ENCODE results near the gene CNTN6. TPM values are rescaled to one million over a fixed set of nuclear protein-coding genes. Genes with fewer than 3 reads are reported as not detected.

CNTN6 gene
- total and polyA plus RNA-seq, 4 donors = 0.01 to 0.05 TPM; not detected in 2

GRCh38 chr3:1171320-1171719 is 78.5 kb downstream of the CNTN6 start:
- Histone ChIP-seq H3K27ac (ENCODE audit: low read depth in 1 of 2, low read length in 2 of 2) (no peak overlapping the region), H3K36me3 (ENCODE audit: control insufficient read depth in 4 of 4, insufficient read depth in 3 of 4, low read depth in 1 of 4, low read length in 3 of 4) (no peaks in the 10 kb centered on the region), H3K9ac (ENCODE audit: low read depth in 1 of 2, low read length in 2 of 2) (no peak overlapping the region), H3K27me3 (ENCODE audit: control insufficient read depth in 4 of 4, insufficient read depth in 4 of 4, low read length in 3 of 4) (peaks cover 0 to 4% (median 0%) of the 10 kb centered on the region in 4 donors), H3K4me1 (ENCODE audit: control insufficient read depth in 4 of 4, insufficient read depth in 4 of 4, low read length in 3 of 4) (no peaks in the 10 kb centered on the region), H3K4me3 (ENCODE audit: low read depth in 1 of 3, low read length in 3 of 3) (no peak overlapping the region), H3K9me3 (ENCODE audit: control insufficient read depth in 4 of 4, low read length in 3 of 4) (no peaks in the 10 kb centered on the region)
- 54% methylated on average over 3 of the region's 3 CpGs for WGBS
- DNase-seq (ENCODE audit: low spot score) = no peak
- TF ChIP-seq HNF4A (conservative IDR thresholded peaks at IDR 0.05) = no peak
- no peak for TF ChIP-seq SP1 (IDR thresholded peaks at IDR 0.05)

GRCh38 chr3:1172644-1173043 is 79.8 kb downstream of the CNTN6 start:
- DNase-seq (ENCODE audit: low spot score) = no peak
- Histone ChIP-seq H3K36me3 (ENCODE audit: control insufficient read depth in 4 of 4, insufficient read depth in 3 of 4, low read depth in 1 of 4, low read length in 3 of 4) (no peaks in the 10 kb centered on the region), H3K9me3 (ENCODE audit: control insufficient read depth in 4 of 4, low read length in 3 of 4) (no peaks in the 10 kb centered on the region), H3K27ac (ENCODE audit: low read depth in 1 of 2, low read length in 2 of 2) (no peak overlapping the region), H3K9ac (ENCODE audit: low read depth in 1 of 2, low read length in 2 of 2) (no peak overlapping the region), H3K4me1 (ENCODE audit: control insufficient read depth in 4 of 4, insufficient read depth in 4 of 4, low read length in 3 of 4) (no peaks in the 10 kb centered on the region), H3K27me3 (ENCODE audit: control insufficient read depth in 4 of 4, insufficient read depth in 4 of 4, low read length in 3 of 4) (peaks cover 0 to 4% (median 0%) of the 10 kb centered on the region in 4 donors), H3K4me3 (ENCODE audit: low read depth in 1 of 3, low read length in 3 of 3) (no peak overlapping the region)
- 42% methylated on average over 2 of the region's 2 CpGs for WGBS
- TF ChIP-seq, protein P1, sequence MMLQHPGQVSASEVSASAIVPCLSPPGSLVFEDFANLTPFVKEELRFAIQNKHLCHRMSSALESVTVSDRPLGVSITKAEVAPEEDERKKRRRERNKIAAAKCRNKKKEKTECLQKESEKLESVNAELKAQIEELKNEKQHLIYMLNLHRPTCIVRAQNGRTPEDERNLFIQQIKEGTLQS (IDR thresholded peaks at IDR 0.05) = no peak
- no peak for TF ChIP-seq HNF4G (IDR thresholded peaks at IDR 0.05)
- TF ChIP-seq MAX (IDR thresholded peaks at IDR 0.05) = no peak
- no peak for TF ChIP-seq GABPA (IDR thresholded peaks at IDR 0.05 in 1 of 2, conservative IDR thresholded peaks at IDR 0.05 in 1 of 2)
- no peak for TF ChIP-seq JUND (IDR thresholded peaks at IDR 0.05)
- TF ChIP-seq CTCF (IDR thresholded peaks at IDR 0.05; ENCODE audit: low read depth, low read length, missing input control) = no peak
- no peak for TF ChIP-seq TAF1 (conservative IDR thresholded peaks at IDR 0.05)
- no peak for TF ChIP-seq YY1 (IDR thresholded peaks at IDR 0.05)
- no peak for TF ChIP-seq EGR1 (IDR thresholded peaks at IDR 0.05; ENCODE audit: low read depth in 2 of 2)
- TF ChIP-seq REST (IDR thresholded peaks at IDR 0.05) = no peak
- TF ChIP-seq SP1 (IDR thresholded peaks at IDR 0.05) = no peak
- TF ChIP-seq, protein P2, sequence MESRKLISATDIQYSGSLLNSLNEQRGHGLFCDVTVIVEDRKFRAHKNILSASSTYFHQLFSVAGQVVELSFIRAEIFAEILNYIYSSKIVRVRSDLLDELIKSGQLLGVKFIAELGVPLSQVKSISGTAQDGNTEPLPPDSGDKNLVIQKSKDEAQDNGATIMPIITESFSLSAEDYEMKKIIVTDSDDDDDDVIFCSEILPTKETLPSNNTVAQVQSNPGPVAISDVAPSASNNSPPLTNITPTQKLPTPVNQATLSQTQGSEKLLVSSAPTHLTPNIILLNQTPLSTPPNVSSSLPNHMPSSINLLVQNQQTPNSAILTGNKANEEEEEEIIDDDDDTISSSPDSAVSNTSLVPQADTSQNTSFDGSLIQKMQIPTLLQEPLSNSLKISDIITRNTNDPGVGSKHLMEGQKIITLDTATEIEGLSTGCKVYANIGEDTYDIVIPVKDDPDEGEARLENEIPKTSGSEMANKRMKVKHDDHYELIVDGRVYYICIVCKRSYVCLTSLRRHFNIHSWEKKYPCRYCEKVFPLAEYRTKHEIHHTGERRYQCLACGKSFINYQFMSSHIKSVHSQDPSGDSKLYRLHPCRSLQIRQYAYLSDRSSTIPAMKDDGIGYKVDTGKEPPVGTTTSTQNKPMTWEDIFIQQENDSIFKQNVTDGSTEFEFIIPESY (IDR thresholded peaks at IDR 0.05) = no peak
- no peak for TF ChIP-seq FOXA1 (IDR thresholded peaks at IDR 0.05)

Data from liver (tissue), 9 donors.